Calu3 (cell line): ENCODE measurements around the gene CHD9. TPM values are rescaled to one million over a fixed set of nuclear protein-coding genes. Genes with fewer than 3 reads are reported as not detected.

Source experiments
- BruUV-seq: library from RNA; stranded (reverse); fragments of 400-500 nt; replicated peaks from 2 replicates; lab custom pipeline; 2021; lab: Mats Ljungman, UMichigan
- CTCF ChIA-PET: fragments of 300-600 bp; sonication (Branson Sonifier 250); formaldehyde crosslinking; loops from one replicate; lab custom pipeline; 2022; ENCODE audit warnings: antibody characterized with exemption; lab: Charles Lee
- DNase-seq: peaks from one replicate; pipeline ENCODE4 v3.0.0; 2022
- H3K27ac Mint-ChIP-seq: one replicate; pipeline ENCODE4 v1.8.0; 2022; ENCODE audit warnings: mixed read lengths; ENCODE audit not compliant: unreplicated experiment
- H3K27me3 Mint-ChIP-seq: one replicate; pipeline ENCODE4 v1.8.0; 2022; ENCODE audit warnings: mixed read lengths; ENCODE audit not compliant: unreplicated experiment
- H3K36me3 Mint-ChIP-seq: one replicate; pipeline ENCODE4 v1.8.0; 2022; ENCODE audit warnings: mild to moderate bottlenecking, moderate library complexity, mixed read lengths; ENCODE audit not compliant: insufficient read depth, unreplicated experiment
- H3K4me1 Mint-ChIP-seq: one replicate; pipeline ENCODE4 v1.8.0; 2022; ENCODE audit warnings: mild to moderate bottlenecking, low read depth, mixed read lengths; ENCODE audit not compliant: unreplicated experiment
- H3K4me3 Mint-ChIP-seq: one replicate; pipeline ENCODE4 v1.8.0; 2022; ENCODE audit warnings: mild to moderate bottlenecking, low read depth, moderate library complexity, mixed read lengths; ENCODE audit not compliant: unreplicated experiment
- H3K9me3 Mint-ChIP-seq: one replicate; pipeline ENCODE4 v1.8.0; 2022; ENCODE audit warnings: low read depth, mixed read lengths; ENCODE audit not compliant: unreplicated experiment
- intact Hi-C: fragments of 100-400 bp; cut with micrococcal nuclease; formaldehyde crosslinking; loops from one replicate; pipeline ENCODE4 v1.10.0; 2022; ENCODE audit not compliant: unreplicated experiment
- total RNA-seq: library from RNA; stranded (reverse); gene quantifications from 2 replicates; pipeline ENCODE4 v1.2.3, GENCODE V29; 2022
- TF ChIP-seq, protein P1 (sequence below): fragments of 200-600 bp; IDR thresholded peaks from one replicate; pipeline ENCODE4 v1.8.0; 2022; ENCODE audit warnings: antibody characterized with exemption; ENCODE audit not compliant: unreplicated experiment

The CHD9 gene
- total RNA-seq, 1 experiment from 2014 or later: 69.5 TPM

DNA sequence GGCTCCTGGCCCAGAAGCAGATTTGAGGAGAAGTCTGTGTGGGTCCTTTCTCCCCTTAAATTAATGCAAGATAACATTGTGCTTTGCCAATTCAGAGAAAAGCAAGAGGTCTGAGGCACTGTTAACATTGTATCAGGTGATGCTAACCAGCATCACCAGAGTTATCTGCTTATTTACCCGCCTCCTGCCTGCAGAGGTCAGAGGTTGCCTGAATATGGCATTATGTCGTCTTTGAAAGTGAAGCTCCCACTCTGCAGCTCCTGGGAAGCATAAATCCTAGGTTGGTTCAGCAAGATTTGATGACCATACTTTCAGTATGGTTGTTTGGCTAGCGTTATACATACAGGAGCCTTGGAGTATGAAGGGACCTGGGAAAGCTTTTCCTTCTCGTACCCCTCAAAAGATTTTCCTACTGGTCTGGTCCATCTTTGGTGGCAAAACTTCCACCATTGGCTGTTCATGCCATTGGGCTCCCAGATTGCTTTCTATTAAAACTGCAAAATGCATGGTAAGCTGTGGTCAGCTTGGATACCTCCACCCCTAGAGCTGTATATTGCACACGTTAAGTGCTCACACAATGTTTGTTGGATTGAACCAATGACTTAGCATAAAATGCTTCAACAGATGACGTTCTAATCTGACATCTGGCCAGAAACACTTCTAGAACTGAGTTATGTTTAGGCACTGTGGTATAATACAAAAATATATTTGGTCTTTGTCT, 24.1 kb downstream of the CHD9 start:
- H3K27me3 Mint-ChIP-seq: no peaks in the 10 kb centered on the region
- CTCF ChIA-PET: no interaction called here
- peaks cover 8% of the 10 kb centered on the region for H3K9me3 Mint-ChIP-seq
- H3K4me1 Mint-ChIP-seq: peaks cover 22% of the 10 kb centered on the region
- TF ChIP-seq, protein P1, sequence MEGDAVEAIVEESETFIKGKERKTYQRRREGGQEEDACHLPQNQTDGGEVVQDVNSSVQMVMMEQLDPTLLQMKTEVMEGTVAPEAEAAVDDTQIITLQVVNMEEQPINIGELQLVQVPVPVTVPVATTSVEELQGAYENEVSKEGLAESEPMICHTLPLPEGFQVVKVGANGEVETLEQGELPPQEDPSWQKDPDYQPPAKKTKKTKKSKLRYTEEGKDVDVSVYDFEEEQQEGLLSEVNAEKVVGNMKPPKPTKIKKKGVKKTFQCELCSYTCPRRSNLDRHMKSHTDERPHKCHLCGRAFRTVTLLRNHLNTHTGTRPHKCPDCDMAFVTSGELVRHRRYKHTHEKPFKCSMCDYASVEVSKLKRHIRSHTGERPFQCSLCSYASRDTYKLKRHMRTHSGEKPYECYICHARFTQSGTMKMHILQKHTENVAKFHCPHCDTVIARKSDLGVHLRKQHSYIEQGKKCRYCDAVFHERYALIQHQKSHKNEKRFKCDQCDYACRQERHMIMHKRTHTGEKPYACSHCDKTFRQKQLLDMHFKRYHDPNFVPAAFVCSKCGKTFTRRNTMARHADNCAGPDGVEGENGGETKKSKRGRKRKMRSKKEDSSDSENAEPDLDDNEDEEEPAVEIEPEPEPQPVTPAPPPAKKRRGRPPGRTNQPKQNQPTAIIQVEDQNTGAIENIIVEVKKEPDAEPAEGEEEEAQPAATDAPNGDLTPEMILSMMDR: no peak
- DNase-seq: no peak
- intact Hi-C loops: no loop called here
- H3K4me3 Mint-ChIP-seq: no peak overlapping the region
- no peak overlapping the region for H3K27ac Mint-ChIP-seq
- peaks cover 6% of the 10 kb centered on the region for H3K36me3 Mint-ChIP-seq
- no TSS peak for BruUV-seq

DNA sequence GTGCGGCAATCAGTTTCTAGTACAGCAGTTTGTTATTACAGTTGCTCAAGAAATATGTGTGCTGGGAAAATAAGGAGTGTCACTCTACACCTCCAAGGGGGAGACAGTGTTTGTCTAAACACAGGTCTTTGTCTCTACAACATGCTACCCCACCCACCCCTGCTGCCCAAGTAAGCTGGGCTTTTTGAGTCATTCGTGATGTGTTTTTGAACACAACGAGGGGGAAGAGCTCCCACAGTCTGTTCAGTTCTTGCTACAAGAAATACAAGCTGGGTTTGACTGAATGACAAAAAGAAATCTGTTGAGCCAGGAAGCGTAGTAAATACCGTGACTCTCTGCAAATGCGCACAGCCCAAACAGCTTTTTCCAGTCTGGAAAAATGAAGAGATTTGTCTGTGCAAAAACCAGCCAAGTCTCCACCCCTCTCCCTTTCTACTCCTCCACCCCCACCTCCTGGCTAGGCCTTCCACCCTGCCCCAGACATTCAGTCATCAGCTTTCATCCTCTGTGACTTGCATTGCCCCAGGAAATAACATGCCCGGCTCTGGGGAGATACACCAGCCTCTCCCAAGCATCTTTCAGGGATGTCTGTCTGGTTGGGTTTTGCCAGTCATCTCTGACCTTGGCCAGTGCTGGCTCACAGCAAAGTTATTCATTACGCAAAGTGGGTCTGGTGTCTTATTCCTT, 25.7 kb downstream of the CHD9 start:
- peaks cover 3% of the 10 kb centered on the region for H3K9me3 Mint-ChIP-seq
- DNase-seq: no peak
- CTCF ChIA-PET: interaction anchor here (1.0 kb wide), 1 partner anchor 20 kb away, joined by 3 read pairs; no protein-coding TSS in a partner anchor
- no peak overlapping the region for H3K27ac Mint-ChIP-seq
- no TSS peak for BruUV-seq
- TF ChIP-seq, protein P1: no peak
- peaks cover 3% of the 10 kb centered on the region for H3K36me3 Mint-ChIP-seq
- H3K27me3 Mint-ChIP-seq: no peaks in the 10 kb centered on the region
- intact Hi-C loops: no loop called here
- H3K4me1 Mint-ChIP-seq: peaks cover 22% of the 10 kb centered on the region
- no peak overlapping the region for H3K4me3 Mint-ChIP-seq

DNA sequence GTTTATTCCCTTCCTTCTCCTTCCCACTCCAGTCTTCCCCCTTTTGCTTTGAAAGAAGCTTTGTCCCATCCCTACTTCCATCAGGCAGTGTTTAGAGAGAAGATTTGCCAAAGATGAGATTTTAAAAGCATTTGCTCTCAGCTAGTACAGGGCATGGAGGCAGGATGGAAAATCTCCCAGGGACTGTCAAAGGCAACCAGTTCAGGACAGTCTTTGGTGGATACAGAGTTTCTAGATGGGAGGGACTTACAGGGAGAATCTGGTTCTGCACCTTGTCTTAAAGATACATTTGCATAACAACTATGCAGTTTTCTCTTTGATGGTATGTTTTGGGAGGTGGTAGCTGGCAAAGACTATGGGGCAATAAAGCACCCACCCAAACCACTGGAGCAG, 26.2 kb downstream of the CHD9 start:
- H3K27me3 Mint-ChIP-seq: no peaks in the 10 kb centered on the region
- no peak overlapping the region for H3K4me3 Mint-ChIP-seq
- peaks cover 22% of the 10 kb centered on the region for H3K4me1 Mint-ChIP-seq
- no TSS peak for BruUV-seq
- TF ChIP-seq, protein P1: no peak
- CTCF ChIA-PET: no interaction called here
- no peaks in the 10 kb centered on the region for H3K9me3 Mint-ChIP-seq
- intact Hi-C loops: no loop called here
- H3K36me3 Mint-ChIP-seq: no peaks in the 10 kb centered on the region
- DNase-seq: no peak
- H3K27ac Mint-ChIP-seq: no peak overlapping the region

DNA sequence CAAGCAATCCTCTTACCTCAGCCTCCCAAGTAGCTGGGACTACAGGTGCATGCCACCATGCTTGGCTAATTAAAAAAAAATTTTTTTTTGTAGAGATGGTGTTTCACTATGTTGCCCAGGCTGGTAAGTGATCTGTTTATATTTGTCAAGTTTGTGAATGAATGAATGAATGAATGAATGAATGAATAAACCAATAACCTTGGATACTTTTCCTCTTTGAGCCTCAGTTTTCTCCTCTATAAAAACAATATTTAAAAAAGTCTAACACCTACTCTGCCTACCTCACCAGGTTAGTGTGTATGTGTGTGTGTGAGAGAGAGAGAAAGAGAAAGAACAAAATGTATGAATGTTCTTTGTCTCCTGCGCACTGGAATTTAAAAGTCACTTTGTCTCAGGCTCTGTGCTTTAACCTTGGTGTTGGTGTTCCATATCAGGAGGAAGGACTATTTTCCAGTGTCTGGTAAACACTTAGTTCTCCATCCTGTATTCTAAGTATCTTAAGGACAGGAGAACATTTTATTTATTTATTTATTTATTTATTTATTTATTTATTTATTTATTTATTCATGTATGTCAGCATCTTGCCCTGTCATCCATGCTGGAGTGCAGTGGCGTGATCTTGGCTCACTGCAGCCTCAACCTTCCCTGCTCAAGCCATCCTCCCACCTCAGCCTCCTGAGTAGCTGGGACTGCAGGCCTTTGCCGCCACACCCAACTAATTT, 27.1 kb downstream of the CHD9 start:
- TF ChIP-seq, protein P1: no peak
- no peak for DNase-seq

More for the DNA sequence above, 27.1 kb downstream of the CHD9 start:
- Mint-ChIP-seq H3K27me3 (no peaks in the 10 kb centered on the region), H3K36me3 (no peaks in the 10 kb centered on the region), H3K4me1 (peaks cover 22% of the 10 kb centered on the region), H3K27ac (no peak overlapping the region), H3K4me3 (no peak overlapping the region), H3K9me3 (no peaks in the 10 kb centered on the region)
- intact Hi-C loops: no loop called here
- no TSS peak for BruUV-seq
- CTCF ChIA-PET: interaction anchor here (0.6 kb wide), 1 partner anchor 773 kb away, joined by 3 read pairs; no protein-coding TSS in a partner anchor
